ENCODE data around the gene ANKRD63. TPM values are rescaled to one million over a fixed set of nuclear protein-coding genes. Genes with fewer than 3 reads are reported as not detected.
A peak's percentile ranks its signal among the peaks of the same experiment; 100 is the strongest.

Gene ANKRD63
- total RNA-seq, 4 donors from 2014 or later, result not detected

DNA sequence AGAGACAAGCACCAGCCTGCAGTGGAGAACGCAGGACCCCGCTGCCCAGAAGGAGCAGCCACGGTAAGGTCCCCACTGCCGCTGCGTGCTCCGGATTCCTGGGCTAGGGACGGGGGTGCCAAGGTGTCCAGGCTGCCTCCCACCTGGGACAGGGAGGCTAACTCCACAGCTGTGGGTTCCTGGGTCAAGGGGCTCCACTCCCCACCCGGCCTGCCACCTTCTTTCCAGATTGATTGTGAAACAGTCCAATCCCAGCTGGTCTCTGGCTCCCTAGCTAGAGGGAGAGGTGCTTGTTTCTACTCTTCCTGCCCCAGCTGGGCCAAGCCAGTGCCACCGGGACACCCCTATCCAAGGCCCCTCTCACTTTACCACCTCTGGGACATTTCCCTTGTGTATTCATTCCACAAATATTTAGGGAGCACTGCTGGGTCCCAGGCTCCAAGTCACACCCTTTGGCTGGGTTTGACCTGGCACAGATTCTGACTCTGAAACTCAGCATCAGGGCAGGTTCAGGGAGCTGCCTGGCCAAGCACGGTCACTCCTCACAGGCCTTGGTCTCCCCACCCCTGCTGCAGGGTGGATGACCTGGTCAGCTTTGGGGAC is 42.1 kb downstream of the ANKRD63 start:
- H3K27me3 ChIP-seq, result no peaks in the 10 kb centered on the region
- H3K27ac ChIP-seq, result no peak overlapping the region
- TF ChIP-seq, protein P1, sequence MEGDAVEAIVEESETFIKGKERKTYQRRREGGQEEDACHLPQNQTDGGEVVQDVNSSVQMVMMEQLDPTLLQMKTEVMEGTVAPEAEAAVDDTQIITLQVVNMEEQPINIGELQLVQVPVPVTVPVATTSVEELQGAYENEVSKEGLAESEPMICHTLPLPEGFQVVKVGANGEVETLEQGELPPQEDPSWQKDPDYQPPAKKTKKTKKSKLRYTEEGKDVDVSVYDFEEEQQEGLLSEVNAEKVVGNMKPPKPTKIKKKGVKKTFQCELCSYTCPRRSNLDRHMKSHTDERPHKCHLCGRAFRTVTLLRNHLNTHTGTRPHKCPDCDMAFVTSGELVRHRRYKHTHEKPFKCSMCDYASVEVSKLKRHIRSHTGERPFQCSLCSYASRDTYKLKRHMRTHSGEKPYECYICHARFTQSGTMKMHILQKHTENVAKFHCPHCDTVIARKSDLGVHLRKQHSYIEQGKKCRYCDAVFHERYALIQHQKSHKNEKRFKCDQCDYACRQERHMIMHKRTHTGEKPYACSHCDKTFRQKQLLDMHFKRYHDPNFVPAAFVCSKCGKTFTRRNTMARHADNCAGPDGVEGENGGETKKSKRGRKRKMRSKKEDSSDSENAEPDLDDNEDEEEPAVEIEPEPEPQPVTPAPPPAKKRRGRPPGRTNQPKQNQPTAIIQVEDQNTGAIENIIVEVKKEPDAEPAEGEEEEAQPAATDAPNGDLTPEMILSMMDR (IDR thresholded peaks at IDR 0.05), result no peak
- no peak for TF ChIP-seq POLR2A (IDR thresholded peaks at IDR 0.05)
- H3K4me1 ChIP-seq, result peaks cover 0 to 9% (median 4%) of the 10 kb centered on the region in 4 donors
- no peaks in the 10 kb centered on the region for H3K9me3 ChIP-seq
- H3K4me3 ChIP-seq, result no peak overlapping the region
- DNase-seq, result peak in 2 of 3 donors; percentile 13 to 42
- no peaks in the 10 kb centered on the region for H3K36me3 ChIP-seq

DNA sequence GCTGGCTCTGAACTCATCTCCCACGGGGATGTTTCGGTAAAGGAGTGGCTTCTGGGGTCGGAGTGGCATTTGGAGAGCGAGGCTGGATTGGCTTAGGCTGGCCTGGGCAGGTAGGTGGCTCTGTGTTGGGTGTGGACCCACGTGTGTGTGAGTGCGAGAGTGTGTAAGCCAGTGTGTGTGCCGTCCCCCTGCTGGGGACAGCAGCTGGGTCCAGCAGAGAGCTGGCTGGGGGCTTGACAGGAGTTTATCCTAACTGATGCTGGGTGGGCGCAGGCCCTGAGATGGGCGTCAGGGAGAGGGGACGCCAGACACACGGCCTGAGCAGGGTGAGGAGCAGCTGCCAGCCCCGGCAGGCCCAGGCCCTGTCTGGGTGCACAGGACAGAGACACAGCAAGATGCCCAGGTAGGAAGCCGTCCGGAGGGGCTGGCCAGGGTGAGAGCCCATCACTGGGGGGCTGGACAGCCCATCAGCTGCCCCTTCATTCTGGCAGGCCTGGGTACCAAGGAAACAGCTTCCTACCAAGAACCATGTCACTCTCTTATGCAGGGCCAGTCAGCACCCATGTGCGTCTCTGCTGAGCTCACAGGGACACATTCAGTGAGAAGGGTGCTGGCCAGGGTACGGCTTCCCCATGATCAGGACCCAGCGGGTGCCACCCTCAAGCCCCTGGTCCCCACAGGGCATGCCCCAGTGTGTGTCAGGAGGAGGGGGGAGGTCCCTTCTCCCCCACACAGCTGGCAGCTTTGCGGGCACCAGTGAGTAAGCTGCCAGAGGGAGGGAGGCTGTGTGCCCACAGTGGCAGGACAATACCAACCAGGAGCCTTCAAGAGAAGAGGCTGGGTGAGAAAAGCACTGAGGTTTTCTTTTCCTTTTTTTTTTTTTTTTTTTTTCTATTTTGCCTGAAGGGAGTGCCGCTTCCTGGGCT is 42.9 kb downstream of the ANKRD63 start:
- no peak overlapping the region for H3K4me3 ChIP-seq
- DNase-seq, result peak; percentile 8 to 42 (median 38)
- no peaks in the 10 kb centered on the region for H3K27me3 ChIP-seq
- no peaks in the 10 kb centered on the region for H3K9me3 ChIP-seq
- no peak for TF ChIP-seq POLR2A (IDR thresholded peaks at IDR 0.05)
- TF ChIP-seq, protein P1 (IDR thresholded peaks at IDR 0.05), result no peak
- H3K36me3 ChIP-seq, result no peaks in the 10 kb centered on the region
- peaks cover 0 to 9% (median 4%) of the 10 kb centered on the region in 4 donors for H3K4me1 ChIP-seq
- no peak overlapping the region for H3K27ac ChIP-seq

DNA sequence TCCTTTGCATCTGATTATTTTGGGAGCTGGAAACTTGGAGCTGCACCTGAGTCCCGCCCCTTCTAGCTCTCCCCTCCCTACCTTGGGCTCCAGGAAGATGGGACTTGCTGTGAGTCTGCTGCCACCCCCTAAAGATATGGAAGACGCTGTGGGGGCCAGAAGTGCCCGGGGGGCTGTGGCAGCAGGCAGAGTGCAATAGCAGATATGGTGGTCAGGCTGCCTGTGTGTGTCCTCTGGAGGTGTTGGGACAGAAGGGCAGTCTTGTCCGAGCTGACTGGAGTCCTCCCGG is 43.5 kb downstream of the ANKRD63 start:
- TF ChIP-seq POLR2A (IDR thresholded peaks at IDR 0.05), result no peak
- TF ChIP-seq, protein P1 (IDR thresholded peaks at IDR 0.05), result no peak
- peak overlapping the region; percentile 10 to 44 (median 36) for H3K4me3 ChIP-seq
- no peak overlapping the region for H3K27ac ChIP-seq

DNA sequence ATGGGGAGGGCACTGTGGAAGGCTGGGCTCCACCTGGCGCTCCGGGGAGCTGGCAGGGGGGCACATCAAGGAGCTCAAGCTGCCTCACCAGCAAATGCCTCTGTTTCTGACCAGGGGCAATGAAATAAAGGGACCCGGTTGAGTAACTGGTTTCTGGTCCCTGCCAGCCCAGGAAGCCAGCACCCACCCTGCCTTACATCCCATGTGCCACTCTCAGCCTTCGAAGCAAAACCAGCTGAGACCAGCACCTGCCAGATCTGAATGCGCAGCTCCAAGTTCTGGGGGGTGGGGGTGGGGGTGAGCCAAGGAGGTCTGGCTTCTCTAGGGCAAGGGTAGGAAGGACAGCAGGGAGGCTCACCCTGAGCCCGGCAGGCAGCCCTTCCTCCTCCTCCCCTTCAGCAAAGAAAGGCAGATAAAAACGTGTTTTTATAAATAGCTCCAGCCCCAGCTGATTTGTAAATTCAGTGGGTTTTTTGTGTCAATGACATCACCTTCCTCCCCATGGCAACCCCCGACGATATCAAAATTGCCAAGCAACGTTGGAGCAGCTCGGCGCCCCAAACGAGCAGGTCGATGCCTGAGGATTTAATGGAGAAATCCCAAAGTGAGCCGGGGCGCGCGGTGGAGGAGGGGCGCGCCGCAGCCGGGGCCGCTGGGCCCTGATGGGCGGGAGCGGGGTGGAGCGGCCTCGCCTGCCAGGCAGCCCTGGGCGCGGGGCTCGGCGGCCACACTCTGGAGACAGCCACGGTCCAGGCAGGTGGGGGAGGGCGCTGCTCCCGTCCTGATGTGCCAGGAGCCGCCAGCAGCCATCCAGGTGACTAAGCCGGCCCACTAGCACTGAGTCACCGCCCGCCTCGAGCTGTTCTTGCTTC is 44.1 kb downstream of the ANKRD63 start, which contains the start of gene PAK6:
Gene PAK6, plus strand, starts transcription at position 532 of the 872 bp plus-strand sequence. CDS start 25,723 bp downstream, outside the sequence.
- no peaks in the 10 kb centered on the region for H3K9me3 ChIP-seq
- DNase-seq, result peak; percentile 15 to 68 (median 65)
- H3K27me3 ChIP-seq, result no peaks in the 10 kb centered on the region
- TF ChIP-seq, protein P1 (IDR thresholded peaks at IDR 0.05), result no peak
- no peak for TF ChIP-seq POLR2A (IDR thresholded peaks at IDR 0.05)
- no peaks in the 10 kb centered on the region for H3K36me3 ChIP-seq
- peak within 1 kb of the TSS; percentile 10 to 44 (median 36) for H3K4me3 ChIP-seq
- H3K4me1 ChIP-seq, result peaks cover 0 to 9% (median 4%) of the 10 kb centered on the region in 4 donors
- H3K27ac ChIP-seq, result no peak within 1 kb of the TSS

More for the DNA sequence above, 43.5 kb downstream of the ANKRD63 start:
- no peaks in the 10 kb centered on the region for H3K9me3 ChIP-seq
- no peaks in the 10 kb centered on the region for H3K36me3 ChIP-seq
- H3K27me3 ChIP-seq, result no peaks in the 10 kb centered on the region
- H3K4me1 ChIP-seq, result peaks cover 0 to 9% (median 4%) of the 10 kb centered on the region in 4 donors
- no peak for DNase-seq

- Histone ChIP-seq H3K27me3 (no peaks in the 10 kb centered on the region), H3K27ac (peak overlapping the region in 1 of 4 donors; percentile 42), H3K4me1 (peaks cover 0 to 9% (median 4%) of the 10 kb centered on the region in 4 donors), H3K4me3 (no peak overlapping the region), H3K9me3 (no peaks in the 10 kb centered on the region), H3K36me3 (no peaks in the 10 kb centered on the region)
- peak in 2 of 3 donors; percentile 41 to 44 for DNase-seq
- TF ChIP-seq, protein P1 (IDR thresholded peaks at IDR 0.05), result no peak
- TF ChIP-seq POLR2A (IDR thresholded peaks at IDR 0.05), result no peak
Measured at GRCh38 chr15:40235201-40235885, 47.5 kb downstream of the ANKRD63 start.

Data from Peyer's patch (tissue), 4 donors.